GM08714 (cell line): ENCODE data around the gene COG2.
"Not testable (repeated sequence)": the region's sequence is repeated elsewhere in the genome, so short reads cannot be mapped to it uniquely, and the experiment has no call there.

Experiments used
- H3K4me3 ChIP-seq: fragments of 200-500 bp; sonication (Bioruptor generic); 2 replicates; pipeline ENCODE4 v1.5.1; 2014; ENCODE audit warnings: mild to moderate bottlenecking, low read length, inconsistent platforms
- ZNF274 ChIP-seq: IDR thresholded peaks from 2 replicates; pipeline ENCODE4 v1.6.1; 2012; ENCODE audit warnings: mild to moderate bottlenecking, low read depth, low read length

The COG2 gene

DNA sequence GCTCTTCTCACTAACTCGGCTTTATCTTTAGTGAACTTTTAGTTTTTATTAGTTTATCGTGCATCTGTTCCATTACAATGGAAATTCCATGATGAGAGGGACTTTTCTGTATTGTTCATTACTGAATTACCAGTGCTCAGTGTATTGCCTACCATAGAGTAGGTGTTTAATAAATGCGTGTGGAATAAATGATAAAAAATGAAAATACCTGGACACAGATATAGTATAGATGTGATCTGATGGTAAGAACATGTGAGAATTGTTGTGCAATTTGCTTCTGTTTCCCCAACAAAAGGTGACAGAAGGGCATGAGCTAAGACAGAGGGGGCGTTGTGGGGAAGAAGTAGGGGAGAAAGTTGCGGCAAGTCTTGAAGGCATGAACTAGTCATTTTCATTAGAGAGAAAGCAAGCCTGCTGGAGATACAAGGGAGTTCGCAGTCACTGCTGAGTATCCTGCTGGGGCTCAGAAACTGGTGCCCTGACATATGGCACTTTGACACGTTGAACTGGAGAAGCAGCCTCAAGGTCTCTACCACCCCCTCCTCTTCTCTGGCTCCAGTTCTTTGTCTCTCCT lies 5.6 kb upstream of the COG2 start:
- H3K4me3 ChIP-seq, result no peak overlapping the region
- TF ChIP-seq ZNF274, result no peak

DNA sequence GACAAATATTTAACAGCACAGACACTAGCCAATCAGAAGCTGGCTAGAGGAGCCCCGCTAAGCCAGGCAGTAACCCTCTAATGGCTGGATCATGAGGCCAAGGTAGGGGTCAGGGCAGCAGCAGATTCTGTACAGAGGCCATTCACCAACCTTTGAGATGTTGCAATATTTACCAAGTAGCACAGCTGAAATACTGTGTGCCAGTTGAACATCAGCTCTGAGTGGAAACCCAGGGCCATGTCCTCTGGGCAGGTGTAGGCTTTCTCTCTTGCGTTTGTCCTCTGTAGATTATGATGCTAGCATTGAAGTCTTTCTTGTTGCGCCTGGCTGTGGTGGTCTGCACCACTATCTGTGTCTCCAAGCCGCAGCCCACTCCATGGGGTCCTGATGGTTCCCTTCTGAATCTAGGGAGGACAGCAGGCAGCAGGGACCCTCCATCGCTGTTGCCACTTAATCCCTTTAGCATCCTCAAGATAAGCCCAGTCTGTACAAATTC lies 2.5 kb upstream of the COG2 start:
- no peak for TF ChIP-seq ZNF274
- H3K4me3 ChIP-seq, result no peak overlapping the region

DNA sequence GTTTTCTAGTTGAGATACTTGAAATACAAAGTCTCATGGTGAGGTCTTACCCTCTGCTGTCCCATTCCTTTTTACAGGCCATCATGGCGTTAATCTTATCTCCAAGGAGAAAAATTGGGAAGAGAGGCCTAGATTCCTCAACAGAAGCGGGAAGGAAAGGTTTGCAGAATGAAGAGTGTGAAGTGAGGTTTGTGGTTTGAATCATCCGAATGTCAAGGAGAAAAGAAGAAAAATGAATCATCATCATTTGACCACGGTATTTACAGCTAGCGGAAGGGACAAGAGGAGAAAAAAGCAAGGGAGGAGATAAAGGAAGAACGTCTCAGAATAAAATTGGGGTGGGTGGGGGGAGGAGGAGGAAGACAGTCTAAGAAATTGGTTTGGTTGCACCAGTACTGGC lies 935 bp upstream of the COG2 start:
- TF ChIP-seq ZNF274, result no peak
- H3K4me3 ChIP-seq, result no peak overlapping the region

DNA sequence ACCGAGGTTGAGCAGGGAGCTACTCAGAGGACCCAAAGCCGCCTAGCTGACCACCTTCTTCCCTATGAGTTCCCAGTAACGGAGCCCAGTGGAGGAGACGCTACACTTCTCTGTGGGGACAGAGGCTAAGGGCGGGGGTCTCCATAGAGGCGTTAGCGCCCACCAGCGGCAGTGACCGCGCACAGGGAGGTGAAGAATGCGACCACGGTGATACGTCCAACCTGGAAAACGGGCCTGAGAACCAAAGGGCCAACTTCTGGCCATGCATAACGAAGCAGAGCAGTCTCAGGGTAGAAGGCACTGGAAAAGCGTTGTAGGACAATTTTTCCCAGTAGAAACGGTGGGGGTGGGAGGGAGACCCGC lies 400 bp upstream of the COG2 start:
- peak overlapping the region; percentile 39; the same call in 1 of the 2 replicates for H3K4me3 ChIP-seq
- TF ChIP-seq ZNF274, result no peak

DNA sequence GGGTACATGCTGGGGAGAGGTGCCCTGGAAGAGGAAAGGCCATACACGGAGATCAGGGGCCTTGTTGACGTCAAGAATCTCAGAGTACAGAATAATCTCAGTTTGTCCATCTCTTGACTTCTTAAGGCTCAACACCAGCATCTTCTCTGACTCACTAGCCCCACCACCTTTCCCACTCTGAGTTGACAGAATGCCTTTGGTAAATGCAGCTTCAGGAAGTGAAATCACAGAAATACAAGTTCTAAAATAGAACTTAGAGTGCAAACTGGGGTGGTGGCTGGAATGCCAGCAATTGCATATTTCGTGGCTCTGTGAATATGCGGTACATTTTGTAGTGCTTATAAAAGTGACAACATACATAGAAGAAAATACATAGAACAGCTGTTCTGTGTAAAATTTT lies 1.6 kb downstream of the COG2 start:
- no peak for TF ChIP-seq ZNF274
- peak overlapping the region; percentile 97 for H3K4me3 ChIP-seq

DNA sequence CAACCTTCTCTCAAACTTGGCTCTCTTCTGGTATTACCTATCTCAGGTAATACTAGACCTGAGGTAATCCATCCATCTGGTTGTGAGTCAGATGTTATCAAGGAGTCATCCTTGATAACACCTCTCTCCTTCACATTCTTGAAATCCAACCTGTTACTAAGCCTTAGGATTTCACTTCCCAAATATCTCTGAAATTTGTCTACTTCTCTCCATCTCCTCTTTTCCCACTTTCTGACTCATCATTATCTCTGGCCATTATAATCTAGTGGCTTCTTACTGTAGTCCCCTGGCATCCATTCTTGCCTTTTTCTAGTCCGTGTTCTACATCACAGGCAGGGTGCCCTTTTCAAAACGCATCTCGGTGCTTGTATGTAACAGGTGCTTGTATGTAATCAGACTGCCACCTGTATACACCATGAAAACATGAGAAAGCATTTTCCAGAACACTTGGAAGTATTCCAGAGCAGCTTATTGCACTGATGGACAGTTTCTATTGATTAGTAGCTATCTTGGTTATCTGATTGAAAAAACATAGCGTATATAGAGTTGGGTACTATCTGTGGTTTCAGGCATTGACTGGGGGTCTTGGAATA lies 4.5 kb downstream of the COG2 start:
- H3K4me3 ChIP-seq, result no peak overlapping the region
- TF ChIP-seq ZNF274, result no peak

DNA sequence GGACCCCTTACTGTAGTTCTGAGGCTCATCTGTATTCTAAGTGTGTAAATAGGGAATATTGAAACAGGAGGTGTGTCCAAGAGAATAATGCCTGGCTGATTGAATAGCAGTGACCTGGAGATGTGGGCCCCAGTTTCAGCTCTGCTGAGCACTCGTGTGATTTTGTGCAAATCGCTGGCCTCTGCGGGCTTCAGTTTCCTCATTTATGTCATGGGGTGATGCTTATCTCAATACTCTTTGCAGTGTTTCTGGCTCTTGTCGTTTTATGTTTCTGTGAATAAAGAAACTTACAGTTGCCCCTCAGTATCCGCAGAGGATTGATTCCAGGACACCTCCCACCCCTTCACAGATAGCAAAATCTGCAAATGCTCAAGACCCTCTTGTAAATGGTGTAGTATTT lies 5.0 kb downstream of the COG2 start:
- no peak overlapping the region for H3K4me3 ChIP-seq
- no peak for TF ChIP-seq ZNF274

DNA sequence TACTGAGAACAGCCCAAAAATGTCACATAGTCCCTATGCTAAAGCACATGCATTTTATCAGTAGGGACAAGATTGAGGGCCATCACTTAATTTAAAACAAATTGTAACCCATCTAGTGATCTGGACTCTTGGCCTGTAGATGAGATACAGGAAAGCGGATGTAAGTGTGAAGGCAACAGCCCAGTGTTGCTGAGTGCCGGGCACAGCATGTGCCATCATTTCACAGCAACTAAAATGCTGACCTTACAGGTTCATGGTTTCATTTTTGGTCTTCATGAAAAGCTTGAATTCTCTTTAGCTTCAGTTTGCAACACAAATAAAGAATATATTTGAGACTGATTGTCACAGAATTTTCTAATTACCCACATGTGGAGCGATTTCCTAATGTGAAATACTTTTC lies 5.8 kb downstream of the COG2 start:
- no peak for TF ChIP-seq ZNF274

DNA sequence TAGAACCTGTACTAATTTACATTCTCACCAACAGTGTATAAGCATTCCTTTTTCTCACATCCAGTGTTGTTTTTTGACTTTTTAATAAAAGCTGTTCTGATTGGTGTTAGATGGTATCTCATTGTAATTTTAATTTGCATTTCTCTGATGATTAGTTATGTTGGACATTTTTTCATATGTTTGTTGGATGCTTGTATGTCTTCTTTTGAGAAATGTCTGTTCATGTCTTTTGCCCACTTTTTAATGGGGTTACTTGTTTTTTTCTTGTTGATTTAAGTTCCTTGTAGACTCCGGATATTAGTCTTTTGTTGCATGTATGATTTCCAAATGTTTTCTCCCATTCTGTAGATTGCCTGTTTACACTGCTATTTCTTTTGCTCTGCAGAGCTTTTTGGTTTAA lies 8.0 kb downstream of the COG2 start:
- H3K4me3 ChIP-seq, result no peak overlapping the region
- no peak for TF ChIP-seq ZNF274

More for the DNA sequence above, 5.8 kb downstream of the COG2 start:
- no peak overlapping the region for H3K4me3 ChIP-seq

DNA sequence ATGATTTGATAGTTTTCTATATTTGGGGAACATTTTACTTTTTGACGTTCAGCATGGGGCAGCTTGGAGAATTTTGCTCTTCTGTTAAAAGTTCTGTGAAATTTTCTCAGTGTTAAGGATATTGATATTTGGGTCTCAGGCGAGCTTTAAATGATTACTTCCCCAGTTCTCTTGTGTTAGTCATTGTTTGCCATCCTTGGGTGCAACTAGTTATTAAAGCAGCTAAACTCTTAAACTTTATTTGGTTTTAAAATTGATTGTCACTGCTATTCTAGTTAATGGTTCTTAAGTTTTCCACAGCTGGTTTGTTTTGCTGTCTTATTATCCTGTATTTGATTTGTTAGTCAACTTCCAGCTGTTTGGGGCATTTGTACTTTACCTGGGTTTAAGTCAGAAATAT lies 9.0 kb downstream of the COG2 start:
- H3K4me3 ChIP-seq, result no peak overlapping the region
- no peak for TF ChIP-seq ZNF274

DNA sequence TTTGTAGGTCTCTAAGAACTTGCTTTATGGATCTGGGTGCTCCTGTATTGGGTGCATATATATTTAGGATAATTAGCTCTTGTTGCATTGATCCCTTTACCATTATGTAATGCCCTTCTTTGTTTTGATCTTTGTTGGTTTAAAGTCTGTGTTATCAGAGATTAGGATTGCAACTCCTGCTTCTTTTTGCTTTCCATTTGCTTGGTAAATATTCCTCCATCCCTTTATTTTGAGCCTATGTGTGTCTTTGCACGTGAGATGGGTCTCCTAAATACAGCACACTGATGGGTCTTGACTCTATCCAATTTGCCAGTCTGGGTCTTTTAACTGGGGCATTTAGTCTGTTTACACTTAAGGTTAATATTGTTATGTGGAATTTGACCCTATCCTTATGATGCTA lies 14.4 kb downstream of the COG2 start:
- H3K4me3 ChIP-seq, result not testable (repeated sequence)

DNA sequence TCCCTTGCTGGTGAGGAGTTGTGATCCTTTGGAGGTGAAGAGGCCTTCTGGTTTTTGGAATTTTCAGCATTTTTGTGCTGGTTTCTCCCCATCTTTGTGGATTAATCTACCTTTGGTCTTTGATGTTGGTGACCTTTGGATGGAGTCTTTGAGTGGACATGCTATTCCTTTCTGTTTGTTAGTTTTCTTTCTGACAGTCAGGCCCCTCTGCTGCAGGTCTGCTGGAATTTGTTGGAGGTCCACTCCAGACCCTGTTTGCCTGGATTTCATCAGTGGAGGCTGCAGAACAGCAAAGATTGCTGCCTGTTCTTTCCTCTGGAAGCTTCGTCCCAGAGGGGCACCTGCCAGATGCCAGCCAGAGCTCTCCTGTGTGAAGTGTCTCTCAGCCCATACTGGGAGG lies 15.8 kb downstream of the COG2 start:
- not testable (repeated sequence) for H3K4me3 ChIP-seq

DNA sequence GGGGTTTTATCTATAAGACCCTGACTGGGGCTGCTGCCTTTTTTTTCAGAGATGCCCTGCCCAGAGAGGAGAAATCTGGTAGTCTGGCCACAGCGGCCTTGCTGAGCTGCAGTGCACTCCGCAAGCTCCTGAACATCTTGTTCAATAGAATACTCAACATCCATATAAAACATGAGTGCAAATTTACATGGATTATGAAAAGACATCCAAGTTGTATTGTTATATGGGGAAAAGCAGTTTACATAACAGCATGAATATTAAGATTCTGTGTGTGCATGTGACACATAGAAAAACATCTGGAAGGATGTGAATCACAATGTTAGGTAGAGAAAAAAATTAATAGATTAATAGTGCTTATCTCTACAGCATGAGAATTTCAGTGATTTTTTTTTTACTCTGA lies 16.4 kb downstream of the COG2 start:
- no peak overlapping the region for H3K4me3 ChIP-seq
- TF ChIP-seq ZNF274, result no peak

DNA sequence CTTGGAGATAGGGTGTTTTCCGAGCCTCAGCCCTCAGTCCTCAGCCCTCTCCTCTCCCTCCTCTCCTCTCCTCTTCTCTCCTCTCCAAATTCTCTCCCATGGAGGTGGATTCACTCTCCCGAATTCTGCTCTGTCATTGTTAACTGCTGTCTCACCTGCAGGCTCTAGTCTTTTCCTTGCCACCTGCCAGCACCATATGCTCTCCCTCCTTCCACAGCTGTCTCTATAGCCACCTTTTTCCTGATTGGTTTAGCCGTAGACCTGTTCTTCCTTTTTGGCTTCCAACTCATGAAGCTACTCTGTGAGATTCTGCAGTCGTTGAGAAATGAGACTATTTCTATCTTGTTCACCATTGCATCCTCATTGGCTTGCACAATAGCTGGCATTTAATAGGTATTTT lies 19.7 kb downstream of the COG2 start:
- H3K4me3 ChIP-seq, result no peak overlapping the region

DNA sequence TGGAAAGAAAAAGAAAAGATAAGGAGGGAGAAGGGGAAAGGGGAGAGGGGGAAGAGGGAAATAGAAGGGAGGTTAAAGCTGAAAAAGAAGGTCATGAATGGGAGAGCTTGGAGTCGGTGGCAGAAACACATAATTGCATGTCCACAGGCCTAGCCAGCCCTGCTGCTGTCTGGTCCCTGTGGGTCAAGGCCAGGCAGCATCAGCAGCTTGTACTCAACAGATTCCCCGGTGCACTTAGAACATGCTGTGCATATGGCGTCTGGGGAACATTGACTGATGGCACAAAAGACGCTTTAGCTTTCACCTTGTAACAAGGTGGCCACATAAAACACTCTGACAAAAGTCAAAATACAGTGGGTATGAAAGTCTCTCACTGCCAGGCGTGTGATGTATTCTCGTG lies 25.9 kb downstream of the COG2 start:
- TF ChIP-seq ZNF274, result no peak
- no peak overlapping the region for H3K4me3 ChIP-seq

More for the DNA sequence above, 19.7 kb downstream of the COG2 start:
- no peak for TF ChIP-seq ZNF274

DNA sequence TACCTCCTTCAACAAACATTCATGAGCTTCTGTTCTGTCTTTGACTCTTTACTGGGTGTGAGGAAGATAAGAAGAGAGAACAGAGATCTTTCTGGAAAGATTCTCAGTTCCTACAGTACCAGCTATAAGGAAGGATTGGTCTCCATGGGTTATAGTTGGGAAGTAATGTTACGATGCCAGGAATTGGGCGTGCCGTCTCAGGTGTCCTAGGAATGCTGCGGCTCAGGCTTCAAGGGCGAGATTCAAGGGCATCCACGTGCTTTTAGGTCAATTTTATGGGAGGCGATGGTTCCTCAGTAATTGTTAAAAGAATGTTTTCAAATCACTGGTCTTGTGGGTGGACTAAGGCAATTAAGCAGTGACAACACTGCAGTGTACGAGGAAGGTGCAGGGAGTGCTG lies 27.3 kb downstream of the COG2 start:
- no peak for TF ChIP-seq ZNF274
- no peak overlapping the region for H3K4me3 ChIP-seq
